GM18517 (cell line): ENCODE data around the gene ERGIC1.
A peak's percentile ranks its signal among the peaks of the same experiment; 100 is the strongest.

ENCODE experiments used
- ATAC-seq: cut with Tn5 transposase; IDR thresholded peaks from one replicate; pipeline ENCODE4 v1.9.1; 2021; ENCODE audit warnings: mild to moderate bottlenecking, moderate library complexity; ENCODE audit not compliant: unreplicated experiment

ERGIC1 gene

GRCh38 chr5:172898843-172899369, 64.9 kb downstream of the ERGIC1 start:
- ATAC-seq, result no peak

GRCh38 chr5:172899436-172899835, 65.4 kb downstream of the ERGIC1 start:
- no peak for ATAC-seq

- ATAC-seq, result no peak
Measured at GRCh38 chr5:172901012-172901780, 67.1 kb downstream of the ERGIC1 start.

- ATAC-seq, result no peak
Measured at GRCh38 chr5:172901788-172902496, 67.9 kb downstream of the ERGIC1 start.

- no peak for ATAC-seq
Measured at GRCh38 chr5:172902497-172903472, 68.7 kb downstream of the ERGIC1 start.

GRCh38 chr5:172903790-172904189, 69.7 kb downstream of the ERGIC1 start:
- no peak for ATAC-seq

GRCh38 chr5:172904312-172904642, 70.2 kb downstream of the ERGIC1 start:
- ATAC-seq, result no peak

GRCh38 chr5:172904643-172905345, 70.7 kb downstream of the ERGIC1 start:
- no peak for ATAC-seq

GRCh38 chr5:172905346-172906140, 71.5 kb downstream of the ERGIC1 start:
- no peak for ATAC-seq

- ATAC-seq, result peak; percentile 54
Measured at GRCh38 chr5:172906436-172906835, 72.4 kb downstream of the ERGIC1 start.

GRCh38 chr5:172906888-172907287, 72.8 kb downstream of the ERGIC1 start:
- ATAC-seq, result no peak

GRCh38 chr5:172907657-172908056, 73.6 kb downstream of the ERGIC1 start:
- ATAC-seq, result no peak

- ATAC-seq, result no peak
Measured at GRCh38 chr5:172908662-172909061, 74.6 kb downstream of the ERGIC1 start.

GRCh38 chr5:172909931-172910502, 76.0 kb downstream of the ERGIC1 start:
- ATAC-seq, result no peak

GRCh38 chr5:172910828-172911627, 77.0 kb downstream of the ERGIC1 start:
- ATAC-seq, result no peak

- ATAC-seq, result no peak
Measured at GRCh38 chr5:172911628-172911880, 77.5 kb downstream of the ERGIC1 start.

- no peak for ATAC-seq
Measured at GRCh38 chr5:172911976-172912375, 77.9 kb downstream of the ERGIC1 start.

- ATAC-seq, result no peak
Measured at GRCh38 chr5:172913117-172913850, 79.2 kb downstream of the ERGIC1 start.
